COR-L47 (cell line): ENCODE results near the gene SYNGR4.
"Not testable (repeated sequence)": the region's sequence is repeated elsewhere in the genome, so short reads cannot be mapped to it uniquely, and the experiment has no call there.

Experiments used
- DNase-seq: peaks from one replicate; lab custom pipeline; 2025; lab: John Stamatoyannopoulos, UW

Gene SYNGR4

GRCh38 chr19:48363810-48364597 is at the start of gene SYNGR4, which contains the start of gene TMEM143:
Gene SYNGR4 (plus strand): TSS chr19:48364367. CDS start chr19:48365843, 1,476 bp downstream.
Gene TMEM143 (minus strand): TSS chr19:48363940. CDS start chr19:48363920, 20 bp downstream.
- peak; percentile 100 for DNase-seq

GRCh38 chr19:48315712-48316111 is 48.5 kb upstream of the SYNGR4 start:
- DNase-seq = no peak

- not testable (repeated sequence) for DNase-seq
These were observed 46.5 kb upstream of the SYNGR4 start for GRCh38 chr19:48317708-48317960.

- DNase-seq = no peak
These were observed 45.7 kb upstream of the SYNGR4 start for GRCh38 chr19:48318286-48318987.

DNA sequence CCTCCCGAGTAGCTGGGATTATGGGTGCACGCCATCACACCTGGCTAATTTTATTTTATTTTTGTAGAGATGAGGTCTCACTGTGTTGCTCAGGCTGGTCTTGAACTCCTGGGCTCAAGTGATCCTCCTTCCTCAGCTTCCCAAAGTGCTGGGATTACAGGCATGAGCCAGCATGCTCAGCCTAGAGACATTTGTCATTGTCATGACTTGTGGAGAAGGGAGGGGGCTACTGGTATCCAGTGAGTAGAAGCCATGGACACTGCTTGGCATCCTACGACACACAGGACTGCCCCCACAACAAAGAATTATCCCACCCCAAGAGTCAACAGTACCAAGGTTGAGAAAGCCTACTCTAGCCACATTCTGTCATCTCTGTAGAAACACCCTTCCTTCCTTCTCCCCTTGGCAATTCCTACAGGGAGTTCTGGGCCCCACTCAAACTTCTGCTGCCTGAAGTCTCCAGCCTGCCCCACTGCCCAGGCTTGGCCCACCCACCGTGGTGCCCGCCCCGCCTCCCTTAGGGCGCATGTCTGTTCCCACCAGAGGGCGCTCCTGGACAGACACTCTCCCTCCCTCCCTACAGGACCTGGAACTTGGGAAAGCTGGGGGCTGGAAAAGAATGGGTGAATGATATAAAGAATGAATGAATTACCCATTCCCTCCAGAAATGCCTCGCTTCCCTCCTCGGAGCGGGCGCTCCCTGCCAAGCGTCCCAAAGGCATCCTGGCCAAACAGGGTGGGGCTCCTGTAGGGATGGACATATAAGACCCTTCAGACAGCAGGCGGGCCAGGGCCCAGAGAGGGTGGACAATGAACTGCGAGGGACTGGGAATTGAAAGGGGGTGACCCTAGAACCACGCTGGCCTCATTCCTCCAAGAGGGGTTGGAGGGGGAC is 44.3 kb upstream of the SYNGR4 start:
- peak; percentile 76 for DNase-seq

GRCh38 chr19:48321372-48321621 is 42.9 kb upstream of the SYNGR4 start:
- peak; percentile 91 for DNase-seq

DNA sequence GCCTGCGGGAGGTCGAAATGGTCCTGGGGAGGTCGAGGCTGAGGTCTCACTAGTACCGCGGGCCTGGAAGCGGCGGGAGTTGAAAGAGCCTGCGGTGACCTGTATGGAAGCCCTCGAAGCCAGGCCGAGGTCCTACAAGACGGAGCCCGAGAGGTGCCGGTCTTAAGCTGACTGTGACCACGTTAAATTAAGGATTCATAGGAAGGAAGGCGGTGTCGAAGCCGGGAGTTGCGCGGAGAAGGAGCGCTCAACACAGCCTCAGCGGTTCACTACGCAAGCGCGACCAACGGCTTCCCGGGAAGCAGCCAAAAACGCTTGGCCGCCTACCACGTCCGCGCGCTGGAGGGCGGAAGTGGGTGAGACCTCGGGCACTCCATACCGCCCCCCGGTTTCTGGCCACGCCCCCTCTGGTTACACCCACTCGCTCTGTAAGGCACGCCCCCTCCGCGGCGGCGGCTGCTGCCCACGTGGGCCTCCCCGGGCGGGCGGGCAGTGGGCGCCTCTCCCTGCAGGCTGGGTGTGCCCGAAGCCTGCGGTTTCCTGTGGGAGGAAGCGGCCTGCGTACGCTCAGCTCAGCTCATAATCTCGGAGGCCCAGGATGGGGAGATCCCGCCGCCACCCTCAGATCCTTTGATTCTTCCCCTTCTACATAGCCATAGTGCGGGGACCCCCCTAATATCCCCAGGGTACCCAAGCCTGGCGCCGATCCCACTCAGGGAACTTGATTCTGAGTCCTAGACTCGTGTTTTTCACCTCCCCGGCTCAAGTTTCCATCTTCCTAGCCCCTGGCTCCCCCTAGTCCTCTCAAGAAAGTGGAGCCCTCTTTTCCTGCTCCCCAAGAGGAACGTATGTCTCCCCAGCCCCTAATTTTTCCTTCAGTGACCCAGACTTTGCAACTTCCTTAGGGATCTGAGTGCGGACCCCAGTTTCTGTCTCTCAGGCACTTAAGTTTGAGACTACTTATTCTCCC is 42.3 kb upstream of the SYNGR4 start:
- peak; percentile 98 for DNase-seq

- DNase-seq = no peak
These were observed 38.8 kb upstream of the SYNGR4 start, which contains the start of gene EMP3 for GRCh38 chr19:48325265-48325910. Gene EMP3 (plus strand): TSS chr19:48325552. CDS start chr19:48326845, 1,293 bp downstream.

DNA sequence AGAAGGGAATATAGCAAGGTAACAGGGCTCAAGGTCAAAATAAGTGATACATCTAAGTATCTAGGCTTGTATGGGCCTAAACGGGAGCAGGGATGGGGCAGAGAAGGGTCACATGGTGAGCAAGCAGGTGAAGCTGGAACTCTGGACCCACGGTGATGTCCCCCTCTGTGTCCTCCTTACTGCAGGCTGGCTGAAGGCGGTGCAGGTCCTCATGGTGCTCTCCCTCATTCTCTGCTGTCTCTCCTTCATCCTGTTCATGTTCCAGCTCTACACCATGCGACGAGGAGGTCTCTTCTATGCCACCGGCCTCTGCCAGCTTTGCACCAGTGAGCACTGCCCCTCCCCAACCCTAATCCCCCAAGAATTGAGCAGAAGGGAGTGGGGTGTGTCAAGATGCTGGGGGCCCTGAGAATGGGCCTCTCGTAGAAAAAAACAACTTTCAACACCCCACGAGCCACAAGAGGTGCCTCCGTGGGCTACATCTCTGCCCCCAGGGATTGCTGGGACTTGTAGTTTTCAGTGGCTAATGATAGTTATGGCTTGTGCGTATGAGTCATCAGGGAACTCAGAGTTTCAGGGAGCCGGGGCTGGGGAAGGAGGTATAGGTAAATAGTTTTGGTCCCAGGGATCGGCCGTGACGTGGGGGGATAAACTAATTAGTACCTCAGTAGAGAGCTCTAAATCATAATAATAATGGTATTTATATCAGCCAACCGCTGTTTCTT is 34.8 kb upstream of the SYNGR4 start:
- DNase-seq = no peak

GRCh38 chr19:48330012-48330681 is 34.0 kb upstream of the SYNGR4 start:
- peak; percentile 93 for DNase-seq

- no peak for DNase-seq
These were observed 31.9 kb upstream of the SYNGR4 start for GRCh38 chr19:48332351-48332661.

DNA sequence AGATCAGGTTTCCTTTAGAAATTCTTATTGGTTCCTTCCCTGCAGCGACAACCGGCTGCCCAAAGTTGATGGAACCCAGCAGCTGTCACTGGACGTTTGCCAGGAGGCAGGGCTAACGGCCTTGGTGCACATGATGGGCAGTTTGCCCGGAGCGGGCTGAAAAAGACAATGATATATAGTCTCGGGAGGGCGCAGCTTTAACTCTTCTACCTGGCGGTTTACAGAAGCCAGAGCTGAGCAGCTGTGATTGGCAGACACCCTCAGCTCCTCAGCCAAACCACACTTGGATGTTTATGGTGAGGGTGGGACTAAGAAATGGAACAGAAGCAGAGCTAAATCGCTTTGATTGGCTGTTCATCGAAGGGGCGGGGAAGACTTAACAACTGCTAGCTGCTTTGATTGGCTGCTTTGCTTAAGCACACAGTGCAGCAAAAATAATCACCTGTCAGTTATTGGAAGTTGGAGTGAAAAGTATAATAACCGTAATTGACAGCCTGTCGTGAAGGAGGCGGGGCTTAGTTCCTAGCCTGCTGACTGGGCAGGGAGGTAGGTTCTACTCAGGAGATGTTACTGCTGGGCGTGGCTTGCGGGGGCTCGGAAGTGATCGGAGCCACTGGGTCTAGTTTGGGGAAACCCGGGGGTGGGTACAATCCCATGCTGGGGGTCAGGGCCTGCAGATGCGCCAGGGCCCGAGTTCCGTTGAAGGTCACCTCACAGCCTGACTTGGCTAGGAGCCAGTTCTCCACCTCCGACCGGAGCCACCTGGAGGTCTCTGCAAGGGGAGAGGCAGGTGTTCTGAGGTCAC is 31.3 kb upstream of the SYNGR4 start:
- peak; percentile 100 for DNase-seq

GRCh38 chr19:48333467-48334384 is 30.4 kb upstream of the SYNGR4 start:
- peak; percentile 85 for DNase-seq

DNA sequence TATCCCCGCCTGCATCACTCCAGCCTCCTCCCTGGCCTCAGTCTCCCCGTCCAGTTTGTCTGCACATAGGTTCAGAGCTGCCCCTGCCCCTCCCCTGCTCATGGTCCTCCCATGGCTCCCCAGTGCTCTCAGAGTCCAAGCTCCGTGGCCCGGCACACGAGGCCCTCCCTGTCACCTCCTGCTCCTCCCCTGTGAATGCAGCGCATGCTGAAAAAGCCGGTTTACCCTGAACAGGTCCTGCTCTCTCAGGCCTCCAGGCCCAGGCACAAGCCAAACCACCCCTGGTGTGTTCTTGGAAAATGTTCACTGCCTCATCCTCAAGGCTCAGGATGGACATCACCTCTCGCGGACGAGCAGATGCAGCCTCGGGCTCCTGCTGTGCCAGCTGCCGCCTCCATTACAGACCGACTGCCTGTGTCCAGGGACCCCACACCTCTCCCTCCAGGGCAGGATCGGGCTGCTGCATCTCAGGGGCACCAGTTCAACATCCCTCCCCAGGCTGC is 25.9 kb upstream of the SYNGR4 start:
- no peak for DNase-seq

- DNase-seq = no peak
These were observed 25.2 kb upstream of the SYNGR4 start for GRCh38 chr19:48338802-48339503.

DNA sequence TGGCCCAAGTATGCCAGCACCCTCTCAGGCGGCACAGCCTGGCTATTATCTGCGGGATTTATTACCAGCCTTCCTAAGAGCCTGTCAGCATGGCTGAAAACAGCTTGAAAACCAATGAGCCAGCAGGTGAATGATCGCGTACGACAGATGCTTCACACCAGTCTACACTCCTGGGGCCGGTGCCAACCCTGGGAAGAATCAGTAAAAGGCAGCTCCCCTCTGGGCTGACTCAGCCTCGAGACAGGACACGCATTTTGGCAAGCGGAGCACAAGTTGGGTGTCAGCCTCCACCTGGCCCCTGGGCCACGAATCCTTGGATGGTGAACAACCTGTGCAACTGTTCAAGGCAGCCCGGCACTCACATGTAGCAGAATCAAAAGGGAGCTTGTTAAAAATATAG is 23.2 kb upstream of the SYNGR4 start:
- peak; percentile 49 for DNase-seq
